ENCODE results near the gene C12orf54. TPM values are rescaled to one million over a fixed set of nuclear protein-coding genes. Genes with fewer than 3 reads are reported as not detected.

Gene C12orf54
- total RNA-seq, 4 donors from 2014 or later, result not detected

DNA sequence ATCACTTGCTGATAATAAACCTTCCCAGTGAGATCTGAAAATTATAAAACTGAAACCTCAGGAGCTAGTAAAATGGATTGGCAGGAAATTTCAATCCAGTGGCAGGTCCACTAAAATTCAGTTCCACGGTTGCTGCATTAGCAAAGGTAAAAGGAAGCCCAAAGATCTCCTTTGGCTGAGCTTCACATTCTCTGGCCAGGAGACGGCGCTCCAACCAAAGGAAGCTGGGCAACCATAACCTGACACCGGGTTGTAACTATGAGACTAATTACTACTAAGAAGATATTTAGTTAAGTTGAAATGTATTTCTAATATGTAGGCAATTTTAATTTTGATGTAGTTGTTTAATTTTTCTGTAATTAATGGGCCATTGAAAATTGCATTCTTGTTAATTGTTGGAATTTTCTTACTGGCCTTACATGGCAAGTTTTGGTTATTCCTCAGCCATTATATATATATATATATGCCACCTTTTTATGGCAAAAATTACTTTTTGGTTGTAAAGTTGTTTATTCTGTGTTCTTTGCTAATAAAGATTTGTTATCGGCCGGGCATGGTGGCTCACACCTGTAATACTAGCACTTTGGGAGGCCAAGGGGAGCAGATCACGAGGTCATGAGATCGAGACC lies 60.1 kb downstream of the C12orf54 start:
- ATAC-seq (no peak), DNase-seq (no peak)
- Histone ChIP-seq H3K4me1 (no peaks in the 10 kb centered on the region), H3K27me3 (no peaks in the 10 kb centered on the region), H3K4me3 (no peak overlapping the region), H3K36me3 (no peaks in the 10 kb centered on the region), H3K9me3 (no peaks in the 10 kb centered on the region), H3K27ac (no peak overlapping the region)
- intact Hi-C loops (cut with DNase I; ENCODE audit: low total_unique reads) (loop anchor here (5.0 kb wide), 1 partner anchor 255 kb away; no protein-coding TSS in a partner anchor), in situ Hi-C loops (cut with MboI; ENCODE audit: low sequenced_read_pairs in 4 of 4) (loop anchor here in 1 of 4 donors (25.0 kb wide), 1 partner anchor 245 kb away; the partner anchor contains the start of gene ADCY6)
- no peak for TF ChIP-seq POLR2A (IDR thresholded peaks at IDR 0.05)
- TF ChIP-seq, protein P1, sequence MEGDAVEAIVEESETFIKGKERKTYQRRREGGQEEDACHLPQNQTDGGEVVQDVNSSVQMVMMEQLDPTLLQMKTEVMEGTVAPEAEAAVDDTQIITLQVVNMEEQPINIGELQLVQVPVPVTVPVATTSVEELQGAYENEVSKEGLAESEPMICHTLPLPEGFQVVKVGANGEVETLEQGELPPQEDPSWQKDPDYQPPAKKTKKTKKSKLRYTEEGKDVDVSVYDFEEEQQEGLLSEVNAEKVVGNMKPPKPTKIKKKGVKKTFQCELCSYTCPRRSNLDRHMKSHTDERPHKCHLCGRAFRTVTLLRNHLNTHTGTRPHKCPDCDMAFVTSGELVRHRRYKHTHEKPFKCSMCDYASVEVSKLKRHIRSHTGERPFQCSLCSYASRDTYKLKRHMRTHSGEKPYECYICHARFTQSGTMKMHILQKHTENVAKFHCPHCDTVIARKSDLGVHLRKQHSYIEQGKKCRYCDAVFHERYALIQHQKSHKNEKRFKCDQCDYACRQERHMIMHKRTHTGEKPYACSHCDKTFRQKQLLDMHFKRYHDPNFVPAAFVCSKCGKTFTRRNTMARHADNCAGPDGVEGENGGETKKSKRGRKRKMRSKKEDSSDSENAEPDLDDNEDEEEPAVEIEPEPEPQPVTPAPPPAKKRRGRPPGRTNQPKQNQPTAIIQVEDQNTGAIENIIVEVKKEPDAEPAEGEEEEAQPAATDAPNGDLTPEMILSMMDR (IDR thresholded peaks at IDR 0.05 in 4 of 5, conservative IDR thresholded peaks at IDR 0.05 in 1 of 5), result peak in 2 of 5 experiments; percentile 31 to 40

DNA sequence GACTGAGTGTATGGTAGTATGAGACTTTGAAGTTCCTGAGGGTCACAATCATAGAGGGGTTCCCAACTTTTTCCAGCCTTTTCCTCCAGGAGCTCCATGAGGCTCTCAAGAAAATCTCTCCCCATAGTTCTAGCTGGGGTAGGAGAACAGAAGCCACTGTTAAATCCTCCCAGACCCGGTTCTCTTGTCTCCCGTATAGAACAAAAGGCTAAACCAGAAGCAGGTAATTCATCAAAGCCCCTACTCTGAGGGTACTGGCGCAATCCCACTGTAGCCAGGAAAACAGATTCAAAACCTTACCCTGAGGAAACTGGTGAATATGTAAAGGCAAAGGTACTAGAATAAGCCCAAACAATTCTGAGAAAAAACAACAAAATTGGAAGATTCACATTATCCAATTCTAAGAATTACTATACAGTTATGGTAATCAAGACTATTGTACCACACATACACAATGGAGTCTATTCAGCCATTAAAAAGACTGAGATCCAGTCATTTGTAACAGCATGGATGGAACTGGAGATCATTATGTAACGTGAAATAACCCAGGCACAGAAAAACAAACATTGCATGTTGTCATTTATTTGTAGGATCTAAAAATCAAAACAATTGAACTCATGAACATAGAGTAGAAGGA lies 63.7 kb downstream of the C12orf54 start:
- in situ Hi-C loops (cut with MboI; ENCODE audit: low sequenced_read_pairs in 4 of 4) (loop anchor here in 1 of 4 donors (25.0 kb wide), 1 partner anchor 241 kb away; the partner anchor contains the start of gene ADCY6), intact Hi-C loops (cut with DNase I; ENCODE audit: low total_unique reads) (no loop called here)
- no peak for ATAC-seq
- Histone ChIP-seq H3K9me3 (no peaks in the 10 kb centered on the region), H3K27me3 (no peaks in the 10 kb centered on the region), H3K27ac (no peak overlapping the region), H3K4me3 (no peak overlapping the region), H3K4me1 (no peaks in the 10 kb centered on the region), H3K36me3 (no peaks in the 10 kb centered on the region)
- DNase-seq, result no peak
- TF ChIP-seq POLR2A (IDR thresholded peaks at IDR 0.05), result no peak
- TF ChIP-seq, protein P1 (IDR thresholded peaks at IDR 0.05 in 4 of 5, conservative IDR thresholded peaks at IDR 0.05 in 1 of 5), result no peak

Other genes starting within 250 kb of the C12orf54 start
- gene ZNF641, start 131.6 kb upstream of the C12orf54 start, total RNA-seq, result 10 to 100 TPM; 31.8 to 43.1 (median 34.2) TPM
- gene ANP32D, start 9.9 kb upstream of the C12orf54 start, total RNA-seq, result not detected
- not detected for gene OR8S1, start 43.1 kb downstream of the C12orf54 start, total RNA-seq
- not detected for gene LALBA, start 87.5 kb downstream of the C12orf54 start, total RNA-seq
- gene KANSL2, start 199.7 kb downstream of the C12orf54 start, total RNA-seq, result 100 to 1,000 TPM in 1 of 4 donors, 10 to 100 TPM in 3; 69.0 to 107 (median 76.4) TPM
- gene CCNT1, start 234.2 kb downstream of the C12orf54 start, total RNA-seq, result 10 to 100 TPM; 18.0 to 21.4 (median 19.6) TPM

All from gastrocnemius medialis (tissue), 4 donors.